SK-N-SH treated with all-trans-retinoic acid at 6 μM for 48 hours (cell line): Measurements from ENCODE around the gene STXBP2.

Experiments used
- BACH2 ChIP-seq: fragments of 250-450 bp; sonication (Bioruptor Pico); IDR thresholded peaks from 2 replicates; pipeline ENCODE4 v1.9.0; 2021; ENCODE audit warnings: mild to moderate bottlenecking, borderline replicate concordance
- CSDC2 ChIP-seq: fragments of 250-450 bp; sonication (Bioruptor Pico); IDR thresholded peaks from 2 replicates; pipeline ENCODE4 v1.5.0; 2020; ENCODE audit warnings: mild to moderate bottlenecking, moderate library complexity
- PATZ1 ChIP-seq: fragments of 250-450 bp; sonication (Bioruptor Pico); IDR thresholded peaks from 2 replicates; pipeline ENCODE4 v1.8.0; 2020; ENCODE audit warnings: mild to moderate bottlenecking, moderate library complexity, borderline replicate concordance
- PPARA ChIP-seq: fragments of 250-450 bp; sonication (Bioruptor Pico); IDR thresholded peaks from 2 replicates; pipeline ENCODE4 v1.5.0; 2020; ENCODE audit warnings: mild to moderate bottlenecking, borderline replicate concordance
- RARB ChIP-seq: fragments of 250-450 bp; sonication (Bioruptor Pico); IDR thresholded peaks from 2 replicates; pipeline ENCODE4 v1.8.0; 2021; ENCODE audit warnings: mild to moderate bottlenecking, moderate library complexity
- SNAI2 ChIP-seq: fragments of 250-450 bp; sonication (Bioruptor Pico); IDR thresholded peaks from 2 replicates; pipeline ENCODE4 v1.5.0; 2020; ENCODE audit warnings: mild to moderate bottlenecking, moderate library complexity
- TOX ChIP-seq: fragments of 250-450 bp; sonication (Bioruptor Pico); IDR thresholded peaks from 2 replicates; pipeline ENCODE4 v1.8.0; 2021; ENCODE audit warnings: mild to moderate bottlenecking, moderate library complexity, borderline replicate concordance
- ZFP30 ChIP-seq: fragments of 450-650 bp; formaldehyde crosslinking; IDR thresholded peaks from 2 replicates; pipeline ENCODE4 v1.5.0; 2022; ENCODE audit warnings: mild to moderate bottlenecking, moderate library complexity
- ZNF70 ChIP-seq: fragments of 450-650 bp; formaldehyde crosslinking; IDR thresholded peaks from 2 replicates; pipeline ENCODE4 v1.5.0; 2020; ENCODE audit warnings: mild to moderate bottlenecking, moderate library complexity
- TF ChIP-seq, protein P1 (sequence below): fragments of 250-450 bp; sonication (Bioruptor Pico); IDR thresholded peaks from 2 replicates; pipeline ENCODE4 v1.5.1; 2020; ENCODE audit warnings: low read depth, mild to moderate bottlenecking, moderate library complexity
- TF ChIP-seq, protein P2 (sequence below): fragments of 250-450 bp; sonication (Bioruptor Pico); IDR thresholded peaks from 2 replicates; pipeline ENCODE4 v1.5.1; 2021; ENCODE audit warnings: mild to moderate bottlenecking, moderate library complexity

GRCh38 chr19:7611541-7612279, 25.2 kb upstream of the STXBP2 start:
- TF ChIP-seq RARB (CRISPR knock-in tag) (no peak), PPARA (CRISPR knock-in tag) (no peak), SNAI2 (CRISPR knock-in tag) (no peak), CSDC2 (CRISPR knock-in tag) (no peak), ZFP30 (CRISPR knock-in tag) (no peak), BACH2 (no peak), PATZ1 (CRISPR knock-in tag) (no peak), TOX (CRISPR knock-in tag) (no peak), ZNF70 (CRISPR knock-in tag) (no peak)
- TF ChIP-seq, protein P1, sequence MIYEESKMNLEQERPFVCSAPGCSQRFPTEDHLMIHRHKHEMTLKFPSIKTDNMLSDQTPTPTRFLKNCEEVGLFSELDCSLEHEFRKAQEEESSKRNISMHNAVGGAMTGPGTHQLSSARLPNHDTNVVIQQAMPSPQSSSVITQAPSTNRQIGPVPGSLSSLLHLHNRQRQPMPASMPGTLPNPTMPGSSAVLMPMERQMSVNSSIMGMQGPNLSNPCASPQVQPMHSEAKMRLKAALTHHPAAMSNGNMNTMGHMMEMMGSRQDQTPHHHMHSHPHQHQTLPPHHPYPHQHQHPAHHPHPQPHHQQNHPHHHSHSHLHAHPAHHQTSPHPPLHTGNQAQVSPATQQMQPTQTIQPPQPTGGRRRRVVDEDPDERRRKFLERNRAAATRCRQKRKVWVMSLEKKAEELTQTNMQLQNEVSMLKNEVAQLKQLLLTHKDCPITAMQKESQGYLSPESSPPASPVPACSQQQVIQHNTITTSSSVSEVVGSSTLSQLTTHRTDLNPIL (CRISPR knock-in tag), result no peak
- TF ChIP-seq, protein P2, sequence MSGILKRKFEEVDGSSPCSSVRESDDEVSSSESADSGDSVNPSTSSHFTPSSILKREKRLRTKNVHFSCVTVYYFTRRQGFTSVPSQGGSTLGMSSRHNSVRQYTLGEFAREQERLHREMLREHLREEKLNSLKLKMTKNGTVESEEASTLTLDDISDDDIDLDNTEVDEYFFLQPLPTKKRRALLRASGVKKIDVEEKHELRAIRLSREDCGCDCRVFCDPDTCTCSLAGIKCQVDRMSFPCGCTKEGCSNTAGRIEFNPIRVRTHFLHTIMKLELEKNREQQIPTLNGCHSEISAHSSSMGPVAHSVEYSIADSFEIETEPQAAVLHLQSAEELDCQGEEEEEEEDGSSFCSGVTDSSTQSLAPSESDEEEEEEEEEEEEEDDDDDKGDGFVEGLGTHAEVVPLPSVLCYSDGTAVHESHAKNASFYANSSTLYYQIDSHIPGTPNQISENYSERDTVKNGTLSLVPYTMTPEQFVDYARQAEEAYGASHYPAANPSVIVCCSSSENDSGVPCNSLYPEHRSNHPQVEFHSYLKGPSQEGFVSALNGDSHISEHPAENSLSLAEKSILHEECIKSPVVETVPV (CRISPR knock-in tag), result no peak
